MM.1S (cell line): ENCODE results near the gene RNF115.

Experiments
- CTCF ChIP-seq: fragments of 300-600 bp; sonication (generic); IDR thresholded peaks from 2 replicates; pipeline ENCODE4 v1.5.1; 2016; ENCODE audit warnings: antibody characterized with exemption, low read length, mixed read lengths
- EZH2 ChIP-seq: fragments of 300-600 bp; sonication (generic); optimal IDR thresholded peaks from 2 replicates; pipeline ENCODE3; 2017; ENCODE audit warnings: low read depth, mild to moderate bottlenecking, antibody characterized with exemption, low read length, mixed read lengths

- TF ChIP-seq EZH2 (no peak), CTCF (no peak)
These were observed 28.5 kb downstream of the RNF115 start for GRCh38 chr1:145795257-145795881.
